GM19043 (cell line): Measurements from ENCODE around the gene TCN2.
"Not testable (repeated sequence)": the region's sequence is repeated elsewhere in the genome, so short reads cannot be mapped to it uniquely, and the experiment has no call there.

ENCODE experiments used
- ATAC-seq: cut with Tn5 transposase; IDR thresholded peaks from one replicate; pipeline ENCODE4 v1.9.1; 2021; ENCODE audit warnings: low read depth; ENCODE audit not compliant: unreplicated experiment

Gene TCN2

GRCh38 chr22:30674482-30674881 lies 67.5 kb downstream of the TCN2 start:
- ATAC-seq = no peak

- ATAC-seq = no peak
Observed at GRCh38 chr22:30675436-30675835, 68.5 kb downstream of the TCN2 start.

- ATAC-seq = not testable (repeated sequence)
Observed at GRCh38 chr22:30676565-30676964, 69.6 kb downstream of the TCN2 start.
